Dendritic cell treated with granulocyte-macrophage colony-stimulating factor and Interleukin-4, amounts not matched to agents 40 ng/mL and 50 ng/mL, for 4 days (primary cell): ENCODE data around the gene ZNF653.

Experiments used
- H3K27ac Mint-ChIP-seq: one replicate; pipeline ENCODE4 v1.8.0; 2022; ENCODE audit warnings: mild to moderate bottlenecking, mixed read lengths
- H3K27me3 Mint-ChIP-seq: one replicate; pipeline ENCODE4 v1.8.0; 2022; ENCODE audit warnings: mild to moderate bottlenecking, mixed read lengths
- H3K36me3 Mint-ChIP-seq: one replicate; pipeline ENCODE4 v1.8.0; 2022; ENCODE audit warnings: low read depth, mixed read lengths
- H3K4me1 Mint-ChIP-seq: one replicate; pipeline ENCODE4 v1.8.0; 2022; ENCODE audit warnings: low read depth, mixed read lengths
- H3K4me3 Mint-ChIP-seq: one replicate; pipeline ENCODE4 v1.8.0; 2022; ENCODE audit warnings: mild to moderate bottlenecking, moderate library complexity, mixed read lengths
- H3K9me3 Mint-ChIP-seq: one replicate; pipeline ENCODE4 v1.8.0; 2022; ENCODE audit warnings: mixed read lengths
- intact Hi-C: fragments of 100-400 bp; cut with micrococcal nuclease; formaldehyde crosslinking; loops from one replicate; pipeline ENCODE4 v1.15.0; 2022

The ZNF653 gene

DNA sequence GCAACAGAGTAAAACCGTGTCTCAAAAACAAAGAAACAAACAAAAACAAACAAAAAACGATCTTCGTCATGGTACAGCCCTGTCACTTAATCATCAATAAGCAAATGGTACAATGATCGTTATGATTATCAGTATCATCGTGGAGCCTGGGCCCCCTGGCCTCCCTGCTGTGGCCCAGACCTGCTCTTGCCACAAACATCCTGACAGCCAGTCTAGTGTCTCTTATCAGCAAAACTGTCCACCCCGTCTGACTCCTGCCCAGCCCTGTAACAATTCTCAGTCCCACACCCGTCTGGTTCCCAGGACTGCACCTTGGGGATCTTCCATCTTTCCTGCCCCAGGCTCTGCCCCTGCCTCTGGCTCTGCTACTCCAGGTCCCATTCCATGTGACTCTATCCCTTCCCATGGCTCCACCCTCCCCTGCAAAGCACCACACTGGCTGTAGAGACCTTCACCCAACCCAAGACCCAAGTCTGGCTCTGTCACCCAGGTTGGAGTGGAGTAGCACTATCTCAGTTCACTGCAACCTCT, 5.7 kb downstream of the ZNF653 start:
- no peak overlapping the region for H3K4me3 Mint-ChIP-seq
- intact Hi-C loops, result no loop called here
- H3K36me3 Mint-ChIP-seq, result peaks cover 56% of the 10 kb centered on the region
- no peaks in the 10 kb centered on the region for H3K27me3 Mint-ChIP-seq
- peaks cover 11% of the 10 kb centered on the region for H3K4me1 Mint-ChIP-seq
- H3K9me3 Mint-ChIP-seq, result no peaks in the 10 kb centered on the region
- H3K27ac Mint-ChIP-seq, result peak overlapping the region; percentile 6

DNA sequence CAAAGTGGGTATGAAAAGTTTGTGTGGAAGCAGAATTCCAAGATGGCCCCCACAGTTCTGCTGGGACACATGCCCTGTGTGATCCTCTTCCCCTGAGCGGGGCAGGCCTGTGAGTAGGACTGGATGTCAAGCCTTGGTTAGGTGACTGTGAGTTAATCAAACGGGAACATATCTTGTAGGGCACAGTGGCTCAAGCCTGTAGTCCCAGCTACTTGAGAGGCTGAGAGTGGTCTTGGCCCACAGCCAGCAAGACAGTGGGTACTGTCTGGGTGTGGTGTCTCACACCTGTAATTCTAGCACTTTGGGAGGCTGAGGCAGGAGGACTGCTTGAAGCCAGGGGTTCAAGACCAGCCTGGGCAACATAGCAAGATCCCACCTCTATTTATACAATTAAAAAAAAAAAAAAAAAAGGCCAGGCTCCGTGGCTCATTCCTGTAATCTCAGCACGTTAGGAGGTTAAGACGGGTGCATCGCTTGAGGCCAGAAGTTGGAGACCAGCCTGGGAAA, 6.4 kb downstream of the ZNF653 start:
- intact Hi-C loops, result no loop called here
- H3K36me3 Mint-ChIP-seq, result peaks cover 63% of the 10 kb centered on the region
- H3K4me1 Mint-ChIP-seq, result peaks cover 5% of the 10 kb centered on the region
- H3K4me3 Mint-ChIP-seq, result no peak overlapping the region
- H3K27ac Mint-ChIP-seq, result no peak overlapping the region
- no peaks in the 10 kb centered on the region for H3K9me3 Mint-ChIP-seq
- no peaks in the 10 kb centered on the region for H3K27me3 Mint-ChIP-seq

DNA sequence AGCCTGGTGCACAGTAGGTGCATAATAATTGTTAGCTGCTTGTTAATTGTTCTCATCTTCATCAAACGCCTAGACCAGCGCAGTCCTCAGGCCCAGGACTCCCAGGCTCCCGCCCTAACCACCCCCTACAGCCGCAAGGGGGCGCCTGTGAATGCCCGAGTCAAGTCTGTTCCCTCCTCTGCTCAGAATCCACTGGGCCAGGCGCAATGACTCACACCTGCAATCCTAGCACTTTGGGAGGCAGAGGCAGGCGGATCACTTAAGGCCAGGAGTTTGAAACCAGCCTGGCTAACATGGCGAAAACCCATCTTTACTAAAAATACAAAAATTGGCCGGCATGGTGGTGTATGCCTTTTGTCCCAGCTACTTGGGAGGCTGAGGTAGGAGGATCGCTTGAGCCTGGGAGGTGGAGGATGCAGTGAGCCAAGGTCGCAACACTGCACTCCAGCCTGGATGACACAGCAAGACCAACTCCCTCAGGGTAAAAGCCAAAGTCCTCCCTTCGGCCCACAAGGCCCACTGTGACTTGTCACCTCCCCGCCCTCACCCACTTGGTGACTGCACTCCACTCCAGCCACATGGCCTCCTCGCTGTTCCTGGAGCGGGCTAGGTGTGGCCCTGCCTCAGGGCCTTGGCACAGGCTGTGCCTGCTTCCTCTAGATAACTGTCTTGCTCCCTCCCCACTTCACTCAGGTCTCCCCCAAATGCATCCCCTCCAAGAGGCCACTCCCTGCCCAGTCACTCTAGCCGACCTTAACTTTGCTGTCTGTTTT, 9.1 kb downstream of the ZNF653 start:
- no peaks in the 10 kb centered on the region for H3K9me3 Mint-ChIP-seq
- H3K4me1 Mint-ChIP-seq, result peaks cover 5% of the 10 kb centered on the region
- intact Hi-C loops, result loop anchor here (2.0 kb wide), 1 partner anchor 92 kb away; no protein-coding TSS in a partner anchor
- H3K4me3 Mint-ChIP-seq, result no peak overlapping the region
- H3K27ac Mint-ChIP-seq, result no peak overlapping the region
- peaks cover 81% of the 10 kb centered on the region for H3K36me3 Mint-ChIP-seq
- no peaks in the 10 kb centered on the region for H3K27me3 Mint-ChIP-seq

DNA sequence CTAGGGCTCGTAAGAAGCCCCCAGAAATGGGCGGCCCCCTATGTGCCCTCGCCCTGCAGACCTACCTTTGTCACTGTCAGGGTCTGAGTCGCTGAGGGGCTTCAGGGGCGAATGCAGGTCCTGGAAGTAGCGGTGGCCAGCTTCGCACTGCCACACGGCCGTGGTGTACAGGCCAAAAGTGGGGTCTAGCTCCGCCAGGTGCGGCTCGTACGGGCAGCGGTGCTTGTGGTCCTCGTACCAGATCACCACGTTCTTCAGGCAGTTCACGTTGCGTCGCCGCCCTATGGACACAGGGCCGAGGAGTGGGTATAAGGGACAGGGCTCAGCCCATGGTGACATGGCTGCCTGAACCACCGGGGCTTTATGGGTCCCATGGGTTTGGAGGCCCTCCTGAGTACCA, 9.8 kb downstream of the ZNF653 start:
- peaks cover 79% of the 10 kb centered on the region for H3K36me3 Mint-ChIP-seq
- H3K27me3 Mint-ChIP-seq, result no peaks in the 10 kb centered on the region
- intact Hi-C loops, result loop anchor here (2.0 kb wide), 1 partner anchor 93 kb away; no protein-coding TSS in a partner anchor
- H3K4me3 Mint-ChIP-seq, result no peak overlapping the region
- no peak overlapping the region for H3K27ac Mint-ChIP-seq
- no peaks in the 10 kb centered on the region for H3K9me3 Mint-ChIP-seq
- H3K4me1 Mint-ChIP-seq, result peaks cover 5% of the 10 kb centered on the region

DNA sequence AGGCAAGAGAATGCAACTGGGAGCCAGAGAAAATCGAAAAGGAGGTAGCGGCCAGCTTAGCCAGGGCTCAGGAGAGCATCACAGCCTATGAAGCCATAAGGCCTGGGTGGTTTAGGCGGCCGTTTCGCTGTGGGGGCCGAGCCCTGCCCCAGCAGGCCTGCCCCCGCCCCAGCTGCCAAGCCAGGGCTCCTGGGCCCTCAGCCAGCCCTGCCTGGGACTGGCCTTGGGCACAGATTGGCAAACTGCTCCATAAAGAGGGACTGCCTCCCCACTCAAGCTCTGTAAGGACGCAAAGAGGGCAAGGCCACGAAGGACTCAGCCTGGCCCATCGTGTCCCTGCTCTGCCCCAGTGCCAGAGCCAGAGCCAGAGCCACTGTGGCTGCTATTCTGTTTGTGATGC, 10.2 kb downstream of the ZNF653 start:
- Mint-ChIP-seq H3K4me1 (peaks cover 5% of the 10 kb centered on the region), H3K27ac (no peak overlapping the region), H3K4me3 (no peak overlapping the region), H3K9me3 (no peaks in the 10 kb centered on the region), H3K36me3 (peaks cover 79% of the 10 kb centered on the region), H3K27me3 (no peaks in the 10 kb centered on the region)
- intact Hi-C loops, result no loop called here

DNA sequence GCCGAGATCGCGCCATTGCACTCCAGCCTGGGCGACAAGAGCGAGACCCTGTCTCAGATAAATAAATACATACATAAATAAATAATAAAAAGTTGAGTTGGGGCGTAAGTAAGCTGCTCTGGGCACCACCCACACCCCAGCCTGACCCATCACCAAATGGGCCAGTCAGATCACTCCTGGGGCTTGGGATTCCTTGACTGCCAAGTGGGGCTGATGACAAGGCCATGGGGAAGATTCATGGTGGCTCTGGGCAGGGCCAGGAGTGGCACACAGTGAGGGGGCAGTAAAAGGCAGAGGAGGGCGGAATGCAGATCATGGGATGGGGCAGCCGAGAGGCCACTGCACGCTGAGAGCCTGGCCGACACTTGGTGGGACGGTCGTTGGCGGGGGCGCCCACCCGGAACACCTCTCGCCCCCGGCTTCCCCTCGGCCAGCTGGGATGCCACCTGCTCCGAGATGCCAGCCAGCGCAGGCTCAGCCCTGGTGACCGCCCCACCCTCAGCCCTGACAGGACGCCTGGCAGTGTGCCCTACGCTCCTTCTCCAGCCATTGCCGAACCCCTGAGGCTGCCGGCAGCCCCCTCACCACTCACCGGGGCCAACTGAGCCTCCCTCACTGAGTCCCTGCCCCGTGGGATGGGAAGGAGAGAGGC, 10.9 kb downstream of the ZNF653 start:
- Mint-ChIP-seq H3K9me3 (no peaks in the 10 kb centered on the region), H3K4me1 (peaks cover 5% of the 10 kb centered on the region), H3K27ac (no peak overlapping the region), H3K27me3 (no peaks in the 10 kb centered on the region), H3K4me3 (no peak overlapping the region), H3K36me3 (peaks cover 82% of the 10 kb centered on the region)
- intact Hi-C loops, result no loop called here

DNA sequence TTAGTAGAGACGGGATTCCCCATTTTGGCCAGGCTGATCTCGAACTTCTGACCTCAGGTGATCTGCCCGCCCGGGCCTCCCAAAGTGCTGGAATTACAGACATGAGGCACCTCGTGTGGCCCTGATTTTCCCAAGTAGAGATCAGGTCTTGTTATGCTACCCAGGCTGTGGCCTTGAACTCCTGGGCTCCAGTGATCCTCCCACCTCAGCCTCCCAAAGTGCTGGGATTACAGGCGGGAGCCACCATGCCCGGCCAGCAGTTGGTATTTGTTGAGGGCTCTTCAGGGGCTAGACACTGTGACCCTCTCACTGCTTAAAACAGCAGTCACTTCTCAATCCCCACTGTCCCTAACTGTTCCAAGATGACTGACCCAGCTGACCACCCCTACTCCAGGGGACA, 16.3 kb downstream of the ZNF653 start:
- Mint-ChIP-seq H3K27me3 (no peaks in the 10 kb centered on the region), H3K36me3 (peaks cover 62% of the 10 kb centered on the region), H3K9me3 (no peaks in the 10 kb centered on the region), H3K27ac (no peak overlapping the region), H3K4me1 (no peaks in the 10 kb centered on the region), H3K4me3 (no peak overlapping the region)
- intact Hi-C loops, result no loop called here

DNA sequence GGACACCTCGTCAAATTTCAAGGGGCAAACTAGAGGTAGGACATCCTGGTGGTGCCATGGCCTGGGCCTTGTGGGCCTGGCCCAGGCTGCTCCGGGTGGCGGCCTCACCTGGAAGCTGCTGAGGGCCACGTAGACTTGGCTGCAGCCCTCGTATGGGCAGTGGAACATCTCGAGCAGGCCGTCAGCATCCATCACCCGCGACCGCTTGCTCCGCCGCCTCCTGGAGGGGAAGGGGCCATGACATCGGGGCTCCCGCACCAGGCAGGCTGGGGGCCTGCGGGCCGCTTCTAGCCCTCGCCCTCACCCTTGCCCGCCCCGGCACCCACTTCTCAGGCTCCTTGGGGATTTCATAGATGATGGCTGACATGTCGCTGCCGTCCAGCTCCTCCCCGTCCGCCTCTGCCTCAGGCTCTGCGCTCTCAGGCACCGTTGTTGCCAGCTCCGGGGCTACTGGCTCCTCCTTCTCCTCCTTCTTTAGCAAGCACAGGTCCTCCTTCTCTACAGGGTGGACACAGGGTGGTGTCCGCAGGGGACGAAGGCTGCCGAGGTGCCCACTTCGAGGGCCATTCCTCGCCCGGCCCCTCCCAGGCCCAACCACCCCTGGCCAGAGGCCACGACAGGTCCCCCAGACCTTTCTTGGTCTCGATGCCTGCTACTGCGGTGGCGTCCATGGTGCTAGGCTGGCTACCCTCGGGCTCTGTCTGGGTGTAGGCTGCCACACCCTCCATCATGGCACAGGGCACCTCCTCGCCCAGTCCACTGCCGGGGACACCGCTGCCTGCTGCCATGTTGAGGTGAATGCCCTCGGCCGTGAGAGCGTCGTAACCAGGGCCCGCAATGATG, 18.8 kb downstream of the ZNF653 start:
- Mint-ChIP-seq H3K27ac (no peak overlapping the region), H3K4me3 (no peak overlapping the region), H3K36me3 (peaks cover 58% of the 10 kb centered on the region), H3K4me1 (peaks cover 13% of the 10 kb centered on the region), H3K9me3 (no peaks in the 10 kb centered on the region), H3K27me3 (peaks cover 13% of the 10 kb centered on the region)
- intact Hi-C loops, result no loop called here

DNA sequence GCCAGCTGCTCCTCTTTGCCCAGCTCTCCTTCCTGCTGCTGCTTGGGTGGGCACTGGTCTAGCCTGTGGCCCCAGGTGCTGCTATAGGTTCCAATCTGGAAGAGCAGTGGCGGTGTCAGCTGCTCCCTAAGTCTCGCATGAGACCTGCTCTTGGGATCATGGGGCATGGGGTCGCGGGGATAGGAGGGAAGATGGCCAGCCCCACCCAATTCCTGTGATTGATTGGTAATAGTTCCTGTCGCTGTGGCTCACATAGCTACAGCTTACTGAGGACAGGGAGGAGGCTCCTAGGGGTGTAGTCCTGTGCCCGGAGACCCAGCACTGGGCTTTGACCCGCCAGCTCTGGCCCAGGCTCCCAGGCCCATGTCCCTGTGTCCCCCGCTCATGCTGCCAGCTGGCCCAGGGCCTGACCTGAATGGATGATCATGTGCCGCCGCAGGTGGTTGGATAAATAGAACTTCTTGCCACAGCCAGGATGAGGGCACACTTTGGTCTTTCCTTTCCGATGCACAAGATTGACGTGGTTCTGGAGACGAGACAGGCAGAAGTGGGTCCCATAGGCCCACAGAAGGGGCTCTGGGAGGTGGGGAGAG, 20.3 kb downstream of the ZNF653 start:
- Mint-ChIP-seq H3K36me3 (peaks cover 45% of the 10 kb centered on the region), H3K27ac (no peak overlapping the region), H3K4me1 (peaks cover 21% of the 10 kb centered on the region), H3K4me3 (no peak overlapping the region), H3K27me3 (peaks cover 26% of the 10 kb centered on the region), H3K9me3 (no peaks in the 10 kb centered on the region)
- intact Hi-C loops, result no loop called here

DNA sequence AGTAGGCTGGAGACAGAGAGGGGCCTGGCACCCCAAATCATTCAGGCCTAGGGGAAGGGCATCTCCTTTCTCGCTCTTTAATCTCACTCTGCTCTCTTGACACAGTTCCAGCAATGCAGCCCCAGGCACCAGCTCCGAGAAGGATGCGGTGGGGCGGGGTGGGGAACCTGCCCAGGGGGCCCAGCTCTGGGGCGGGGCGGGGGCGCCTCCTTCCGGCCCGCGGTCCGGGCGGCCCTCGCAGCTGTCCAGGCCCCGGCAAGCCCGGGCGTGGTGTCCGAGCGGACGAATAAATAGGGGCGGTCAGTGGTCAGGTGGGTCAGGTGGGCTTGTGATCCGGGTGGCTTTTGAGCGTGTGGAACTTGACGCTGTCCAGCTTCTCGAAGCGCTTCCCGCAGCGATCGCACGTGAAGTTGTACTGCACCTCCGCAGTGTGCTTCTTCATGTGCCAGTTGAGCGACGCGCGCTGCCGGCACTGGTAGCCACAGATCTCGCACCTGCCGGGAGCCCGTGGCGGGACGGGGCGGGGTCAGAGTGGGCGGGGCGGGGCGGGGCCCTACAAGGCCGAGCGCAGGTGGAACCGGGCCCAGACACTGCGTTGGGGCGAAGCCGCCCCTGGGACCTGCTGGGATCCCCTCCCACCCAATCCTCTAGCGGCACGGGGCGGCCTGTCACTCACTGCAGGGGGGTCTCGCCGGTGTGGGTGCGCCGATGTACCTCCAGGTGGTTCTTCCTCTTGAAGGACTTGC, 22.1 kb downstream of the ZNF653 start:
- no peak overlapping the region for H3K27ac Mint-ChIP-seq
- H3K4me3 Mint-ChIP-seq, result no peak overlapping the region
- peaks cover 31% of the 10 kb centered on the region for H3K4me1 Mint-ChIP-seq
- intact Hi-C loops, result loop anchor here (5.0 kb wide), 1 partner anchor 241 kb away; no protein-coding TSS in a partner anchor
- peaks cover 29% of the 10 kb centered on the region for H3K36me3 Mint-ChIP-seq
- peaks cover 38% of the 10 kb centered on the region for H3K27me3 Mint-ChIP-seq
- no peaks in the 10 kb centered on the region for H3K9me3 Mint-ChIP-seq

DNA sequence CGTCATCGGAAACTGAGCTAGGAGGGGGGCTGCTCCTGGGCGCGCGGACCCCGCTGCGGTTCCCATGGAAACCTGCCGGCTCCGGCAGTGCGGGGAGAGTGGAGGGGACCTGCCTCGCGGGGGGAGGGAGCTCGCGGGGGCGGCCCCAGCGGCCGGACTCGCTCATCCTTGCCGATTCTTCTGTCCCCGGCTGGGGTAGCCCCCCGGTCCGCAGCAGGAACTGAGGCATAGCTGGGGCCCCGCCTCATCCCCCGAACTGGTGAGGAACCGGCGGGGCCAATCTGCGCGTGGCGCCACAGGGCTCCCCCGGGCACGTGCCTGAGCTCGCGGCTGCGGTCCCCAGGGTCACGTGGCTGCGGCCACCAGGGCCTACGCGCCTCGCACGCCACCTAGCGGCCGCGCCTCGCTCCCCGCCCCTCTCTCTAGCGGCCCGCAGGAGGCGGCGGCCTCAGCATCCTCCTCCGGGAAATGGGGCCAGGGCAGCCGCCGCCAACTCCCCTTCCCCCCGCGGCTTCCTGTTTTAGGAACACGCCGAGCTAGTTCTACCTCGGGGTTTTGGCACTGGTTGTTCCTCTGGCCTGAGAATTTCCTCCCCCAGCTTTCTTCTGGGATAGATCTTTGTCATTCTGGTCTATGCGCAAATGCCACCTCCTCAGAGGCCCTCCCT, 23.1 kb downstream of the ZNF653 start:
- H3K9me3 Mint-ChIP-seq, result no peaks in the 10 kb centered on the region
- peaks cover 48% of the 10 kb centered on the region for H3K27me3 Mint-ChIP-seq
- H3K27ac Mint-ChIP-seq, result peak overlapping the region; percentile 86
- intact Hi-C loops, result loop anchor here (1.0 to 5.0 kb wide), 2 partner anchors 47 to 240 kb away; partner anchors contain the start of gene ECSIT
- H3K36me3 Mint-ChIP-seq, result peaks cover 25% of the 10 kb centered on the region
- peaks cover 36% of the 10 kb centered on the region for H3K4me1 Mint-ChIP-seq
- H3K4me3 Mint-ChIP-seq, result peak overlapping the region; percentile 81

DNA sequence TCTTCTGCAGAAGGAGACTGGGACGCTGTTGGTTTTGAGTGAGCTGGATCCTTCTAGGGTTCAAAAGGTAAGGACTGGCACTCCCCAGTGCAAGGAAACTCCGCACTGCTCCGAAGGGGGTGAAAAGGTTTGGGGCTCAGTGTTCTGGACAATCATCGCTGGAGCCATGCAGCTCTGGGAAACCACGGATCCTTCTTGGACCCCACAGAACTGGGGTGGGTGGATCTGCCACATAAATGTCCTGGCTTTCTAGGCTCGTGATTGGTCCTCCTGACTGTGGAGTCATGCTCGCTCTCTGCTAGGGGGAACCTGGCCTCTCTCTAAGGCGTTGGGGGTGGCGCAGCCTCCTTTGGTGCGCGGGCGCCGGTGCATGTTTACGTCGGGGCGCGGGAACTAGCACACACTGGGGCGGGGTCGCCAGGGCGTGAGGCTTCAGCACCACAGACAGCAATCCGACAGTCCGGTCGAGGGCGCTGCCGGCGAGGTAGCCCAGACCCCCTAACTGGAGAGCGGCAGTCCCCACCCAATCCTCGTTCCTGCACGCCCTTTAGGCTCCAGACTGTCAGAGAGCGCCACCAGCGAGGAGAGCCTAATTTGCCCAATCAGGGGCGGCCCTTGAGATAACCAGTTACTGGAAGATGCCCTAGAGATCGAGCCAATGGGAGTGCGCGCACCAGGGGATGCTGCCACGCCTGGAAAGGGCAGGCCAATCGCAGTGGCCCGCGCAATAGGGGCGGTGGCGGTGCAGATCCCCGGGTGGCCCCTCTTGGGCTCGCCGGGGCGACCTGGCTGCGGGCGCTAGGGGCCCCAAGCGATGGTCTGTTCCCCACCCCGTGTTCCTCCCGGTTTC, 23.9 kb downstream of the ZNF653 start:
- H3K36me3 Mint-ChIP-seq, result peaks cover 18% of the 10 kb centered on the region
- intact Hi-C loops, result loop anchor here (1.0 to 5.0 kb wide), 2 partner anchors 48 to 239 kb away; partner anchors contain the start of gene ECSIT
- H3K4me3 Mint-ChIP-seq, result peak overlapping the region; percentile 81
- H3K27me3 Mint-ChIP-seq, result peaks cover 54% of the 10 kb centered on the region
- H3K27ac Mint-ChIP-seq, result peak overlapping the region; percentile 86
- H3K9me3 Mint-ChIP-seq, result no peaks in the 10 kb centered on the region
- peaks cover 36% of the 10 kb centered on the region for H3K4me1 Mint-ChIP-seq
